Heart left ventricle (tissue), 16 donors: ENCODE data around the gene FLVCR2. TPM values are rescaled to one million over a fixed set of nuclear protein-coding genes. Genes with fewer than 3 reads are reported as not detected.
"Not testable (repeated sequence)": the region's sequence is repeated elsewhere in the genome, so short reads cannot be mapped to it uniquely, and the experiment has no call there.

Experiments used
- ATAC-seq, 4 donors: fragments of 200-7000 bp; cut with Tn5 transposase; one replicate each; pipeline ENCODE4 v1.9.1; 2020 to 2022; ENCODE audit warnings: moderate library complexity in 4 of 4, mild to moderate bottlenecking in 3 of 4, moderate number of reproducible peaks in 1 of 4
- DNase-seq, 5 donors: peaks; one replicate each; pipeline ENCODE4 v3.0.0-alpha.2; 2020
- H3K27ac ChIP-seq, 12 donors: fragments of 200-600 bp; sonication (generic) in 4 of 12; one replicate each; pipeline versions ENCODE4 v1.5.0 to v1.8.0; 2016 to 2022; ENCODE audit warnings: mild to moderate bottlenecking in 2 of 12
- H3K27me3 ChIP-seq, 9 donors: fragments of 200-600 bp; sonication (generic) in 2 of 9; one replicate each; pipeline versions ENCODE4 v1.5.1 to v1.8.0; 2016 to 2022; ENCODE audit warnings: mild to moderate bottlenecking in 3 of 9
- H3K36me3 ChIP-seq, 9 donors: fragments of 200-600 bp; sonication (generic) in 2 of 9; one replicate each; pipeline versions ENCODE4 v1.5.0 to v1.8.0; 2018 to 2022; ENCODE audit warnings: mild to moderate bottlenecking in 2 of 9
- H3K4me1 ChIP-seq, 12 donors: fragments of 200-600 bp; sonication (generic) in 4 of 12; one replicate each; pipeline versions ENCODE4 v1.5.0 to v1.8.0; 2016 to 2022; ENCODE audit warnings: mild to moderate bottlenecking in 3 of 12
- H3K4me3 ChIP-seq, 12 donors: fragments of 200-600 bp; sonication (generic) in 4 of 12; one replicate each; pipeline versions ENCODE4 v1.5.0 to v1.8.0; 2017 to 2022; ENCODE audit warnings: mild to moderate bottlenecking in 9 of 12, moderate library complexity in 4 of 12
- H3K9me3 ChIP-seq, 12 donors: fragments of 200-600 bp; sonication (generic) in 4 of 12; one replicate each; pipeline versions ENCODE4 v1.5.0 to v1.8.0; 2016 to 2022; ENCODE audit warnings: mild to moderate bottlenecking in 1 of 12
- POLR2A ChIP-seq, 2 donors: fragments of 450-650 bp; IDR thresholded peaks; one replicate each; pipeline ENCODE4 v1.6.1; 2017; ENCODE audit warnings: antibody characterized with exemption in 2 of 2, mild to moderate bottlenecking in 2 of 2, moderate library complexity in 2 of 2
- WGBS, 4 donors: extraction: QIAGEN DNeasy Blood & Tissue Kit in 2 of 4; methylation state at CpG; one replicate each; pipeline versions ENCODE4 v1.1.5 to v1.1.7; 2013 to 2018; 5-methylcytosine and 5-hydroxymethylcytosine counted together
- intact Hi-C, 10 donors: fragments of 100-400 bp; cut with DNase I; formaldehyde crosslinking; loops; one replicate each; pipeline versions ENCODE4 v1.11.1 to v1.14.2; 2022
- polyA plus RNA-seq, 2 donors: library from polyadenylated mRNA; stranded (reverse); fragments of 200-250 nt; gene quantifications; one replicate each; pipeline ENCODE4 v1.2.3, GENCODE V29; 2013
- total RNA-seq, 9 donors: library from RNA; depleted of rRNA in 2 of 9; stranded (reverse); fragments of >200 nt in 2 of 9; fragmentation: NEBNext Ultra II Directional in 3 of 9; extraction: Animal tissue kit (Norgen Biotek cat#: 25700) in 3 of 9; gene quantifications; one replicate each; pipeline versions ENCODE4 v1.1.0 to v1.2.4, GENCODE V29; 2016 to 2023
- TF ChIP-seq, protein P1 (sequence below), 12 donors: fragments of 200-600 bp; sonication (generic) in 4 of 12; IDR thresholded peaks; one replicate each; pipeline versions ENCODE4 v1.5.0 to v1.8.0; 2018 to 2022; ENCODE audit warnings: antibody characterized with exemption in 12 of 12, mild to moderate bottlenecking in 5 of 12
- donor health status: ischemic (EF 13 %, LVEDD 7.1; RV severe dilation, severe dysfunction).
- donor health status: healthy with polysubstance abuse.
- donor health status: DM: no; HTN: yes; CAD: no.
- donor health status: DM: no; HTN: no; CAD: no.
- donor health status: ischemic (EF 25% LVEDD 6.9; RV normal size, moderate dysfunction).
- donor health status: ischemic (EF 25% LVEDD 5.7; RV mildly dilated, moderate dysfunction).
- donor health status: healthy.
- donor health status: DM: yes; HTN: yes; CAD: no.
- donor health status: ischemic (EF 35%, LVEDD 5.7; RV mildly dilated, moderate dysfunction).
- donor health status: nonischemic (EF 11% LVEDD 7.7; RV severe dilation, severe dysfunction).
- donor health status: DM: yes; HTN: yes; CAD: no.
- donor health status: PGD.
- donor health status: ischemic (EF 29% LVEDD 5.4; RV normal size, mild dysfunction).
- donor health status: nonischemic (EF 23%, LVEDD 6.1; RV moderate dilation, normal function).

The FLVCR2 gene
- total and polyA plus RNA-seq, 11 donors, result 0.50 to 11.7 (median 1.6) TPM

GRCh38 chr14:75675265-75675960 lies 97.0 kb downstream of the FLVCR2 start:
- Histone ChIP-seq H3K4me1 (no peaks in the 10 kb centered on the region), H3K36me3 (peaks cover 0 to 27% (median 9%) of the 10 kb centered on the region in 9 donors), H3K9me3 (peaks cover 0 to 15% (median 0%) of the 10 kb centered on the region in 12 donors), H3K27ac (no peak overlapping the region), H3K4me3 (no peak overlapping the region), H3K27me3 (no peaks in the 10 kb centered on the region)
- ATAC-seq, result no peak
- 62 to 74% (median 68%) methylated on average over 2 of the region's 2 CpGs for WGBS, 4 donors
- intact Hi-C loops, result no loop called here
- TF ChIP-seq, protein P1, sequence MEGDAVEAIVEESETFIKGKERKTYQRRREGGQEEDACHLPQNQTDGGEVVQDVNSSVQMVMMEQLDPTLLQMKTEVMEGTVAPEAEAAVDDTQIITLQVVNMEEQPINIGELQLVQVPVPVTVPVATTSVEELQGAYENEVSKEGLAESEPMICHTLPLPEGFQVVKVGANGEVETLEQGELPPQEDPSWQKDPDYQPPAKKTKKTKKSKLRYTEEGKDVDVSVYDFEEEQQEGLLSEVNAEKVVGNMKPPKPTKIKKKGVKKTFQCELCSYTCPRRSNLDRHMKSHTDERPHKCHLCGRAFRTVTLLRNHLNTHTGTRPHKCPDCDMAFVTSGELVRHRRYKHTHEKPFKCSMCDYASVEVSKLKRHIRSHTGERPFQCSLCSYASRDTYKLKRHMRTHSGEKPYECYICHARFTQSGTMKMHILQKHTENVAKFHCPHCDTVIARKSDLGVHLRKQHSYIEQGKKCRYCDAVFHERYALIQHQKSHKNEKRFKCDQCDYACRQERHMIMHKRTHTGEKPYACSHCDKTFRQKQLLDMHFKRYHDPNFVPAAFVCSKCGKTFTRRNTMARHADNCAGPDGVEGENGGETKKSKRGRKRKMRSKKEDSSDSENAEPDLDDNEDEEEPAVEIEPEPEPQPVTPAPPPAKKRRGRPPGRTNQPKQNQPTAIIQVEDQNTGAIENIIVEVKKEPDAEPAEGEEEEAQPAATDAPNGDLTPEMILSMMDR (IDR thresholded peaks at IDR 0.05), result no peak
- TF ChIP-seq POLR2A (IDR thresholded peaks at IDR 0.05), result no peak
- DNase-seq, result no peak

DNA sequence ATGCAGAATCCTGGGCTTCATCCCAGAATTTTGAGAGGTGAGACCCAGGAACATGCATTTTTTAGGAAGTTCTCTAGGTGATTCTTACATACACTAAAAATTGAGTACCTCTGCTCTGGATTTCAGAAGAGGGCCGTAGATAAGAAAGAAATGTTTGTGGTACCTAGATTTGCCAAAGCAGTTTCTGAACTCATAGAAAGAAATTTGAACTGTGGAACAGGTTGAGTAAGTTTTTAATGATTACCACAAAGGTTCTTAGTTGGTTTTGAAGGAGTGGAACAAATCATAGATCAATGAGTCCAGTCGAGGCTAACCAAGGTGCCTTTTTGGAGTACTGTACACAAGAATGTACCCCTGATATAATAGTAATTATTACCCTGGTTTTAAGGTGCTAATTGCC lies 107.5 kb downstream of the FLVCR2 start:
- Histone ChIP-seq H3K36me3 (peaks cover 0 to 54% (median 40%) of the 10 kb centered on the region in 9 donors), H3K4me3 (no peak overlapping the region), H3K9me3 (no peaks in the 10 kb centered on the region), H3K27me3 (no peaks in the 10 kb centered on the region), H3K4me1 (peaks cover 0 to 3% (median 0%) of the 10 kb centered on the region in 12 donors), H3K27ac (no peak overlapping the region)
- TF ChIP-seq, protein P1 (IDR thresholded peaks at IDR 0.05), result no peak
- TF ChIP-seq POLR2A (IDR thresholded peaks at IDR 0.05), result no peak
- WGBS, 4 donors, result 88 to 95% (median 90%) methylated on average over 2 of the region's 2 CpGs
- ATAC-seq (no peak), DNase-seq (no peak)
- intact Hi-C loops, result no loop called here

DNA sequence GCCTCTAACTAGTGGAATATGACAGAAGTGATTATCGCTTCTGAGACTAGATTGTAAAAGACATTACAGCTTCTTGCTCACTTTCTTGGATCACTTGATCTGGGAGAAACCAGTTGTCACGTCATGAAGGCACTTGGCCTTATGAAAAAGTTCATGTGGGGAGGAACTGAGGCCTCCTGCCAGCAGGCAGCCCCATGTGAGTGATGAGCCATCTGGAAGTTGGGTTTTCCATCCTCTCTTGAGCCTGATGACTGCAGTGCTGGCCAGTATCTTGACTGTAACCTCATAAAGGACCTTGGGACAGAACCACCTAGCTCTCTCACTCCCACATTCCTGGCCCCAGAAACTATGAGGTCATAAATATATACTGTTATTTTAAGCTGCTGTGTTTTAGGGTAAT lies 110.6 kb downstream of the FLVCR2 start:
- H3K4me1 ChIP-seq, result peaks cover 0 to 3% (median 0%) of the 10 kb centered on the region in 12 donors
- H3K27ac ChIP-seq, result no peak overlapping the region
- H3K36me3 ChIP-seq, result peaks cover 0 to 49% (median 35%) of the 10 kb centered on the region in 9 donors
- H3K4me3 ChIP-seq, result no peak overlapping the region
- intact Hi-C loops, result no loop called here
- no peaks in the 10 kb centered on the region for H3K9me3 ChIP-seq
- peak in 4 of 5 donors; percentile 18 to 45 (median 36) for DNase-seq
- H3K27me3 ChIP-seq, result no peaks in the 10 kb centered on the region
- TF ChIP-seq POLR2A (IDR thresholded peaks at IDR 0.05), result no peak
- TF ChIP-seq, protein P1 (IDR thresholded peaks at IDR 0.05), result no peak
- WGBS, 4 donors, result 67 to 76% (median 71%) methylated on average over 2 of the region's 2 CpGs
- peak in 3 of 4 donors; percentile 60 to 78 (median 61) for ATAC-seq

DNA sequence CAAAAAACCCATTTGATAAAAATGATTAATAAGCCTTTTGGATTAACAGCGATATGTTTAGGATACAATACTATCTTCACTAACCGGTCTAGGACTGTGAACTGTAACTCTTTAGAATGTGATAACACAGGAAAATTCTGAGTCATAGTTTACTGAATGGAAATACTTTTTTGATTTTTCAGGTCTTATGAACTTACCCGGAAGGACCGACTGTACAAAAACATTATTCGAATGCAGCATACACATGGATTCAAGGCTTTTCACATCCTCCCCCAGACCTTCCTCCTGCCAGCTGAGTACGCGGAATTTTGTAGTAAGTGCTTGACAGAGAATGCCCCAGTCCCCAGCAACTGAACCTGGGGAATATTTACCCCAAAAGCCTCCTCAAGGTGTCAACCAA lies 111.6 kb downstream of the FLVCR2 start:
- Histone ChIP-seq H3K4me1 (peaks cover 0 to 3% (median 0%) of the 10 kb centered on the region in 12 donors), H3K9me3 (peaks cover 0 to 4% (median 0%) of the 10 kb centered on the region in 12 donors), H3K27me3 (no peaks in the 10 kb centered on the region), H3K27ac (no peak overlapping the region), H3K36me3 (peaks cover 0 to 49% (median 32%) of the 10 kb centered on the region in 9 donors), H3K4me3 (no peak overlapping the region)
- intact Hi-C loops, result no loop called here
- ATAC-seq (no peak), DNase-seq (no peak)
- TF ChIP-seq POLR2A (IDR thresholded peaks at IDR 0.05), result no peak
- TF ChIP-seq, protein P1 (IDR thresholded peaks at IDR 0.05), result no peak
- WGBS, 4 donors, result 91 to 98% (median 93%) methylated on average over 7 of the region's 7 CpGs

- ATAC-seq, DNase-seq, H3K4me1 ChIP-seq, H3K9me3 ChIP-seq, H3K27me3 ChIP-seq, intact Hi-C loops, H3K4me3 ChIP-seq, H3K27ac ChIP-seq: not testable (repeated sequence)
- 89 to 96% (median 93%) methylated on average over 6 of the region's 6 CpGs for WGBS, 4 donors
- H3K36me3 ChIP-seq, result peaks cover 0 to 70% (median 48%) of the 10 kb centered on the region in 9 donors
These were observed 116.6 kb downstream of the FLVCR2 start for GRCh38 chr14:75695025-75695424.
